Measurements from ENCODE around the gene JAK2.
A peak's percentile ranks its signal among the peaks of the same experiment; 100 is the strongest.

The JAK2 gene

DNA sequence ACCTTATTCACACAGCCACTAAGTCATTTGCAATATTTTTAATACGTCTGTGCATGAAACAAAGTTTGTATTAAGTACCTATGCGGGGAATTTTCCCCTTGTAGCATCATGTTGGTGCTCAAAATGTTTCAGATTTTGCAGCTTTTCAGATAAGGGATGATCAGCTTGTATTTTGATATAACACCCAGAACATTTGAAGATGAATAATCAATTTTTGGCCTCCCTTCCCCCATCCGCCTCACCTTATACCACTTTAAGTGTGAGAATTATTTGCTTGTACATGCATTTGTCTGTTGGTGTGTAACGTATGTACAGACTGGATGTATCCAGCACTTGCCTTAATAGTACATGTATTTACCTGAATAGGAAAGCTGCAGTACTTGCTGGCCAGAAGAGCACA lies 1.7 kb downstream of the JAK2 start:
- H3K4me3 ChIP-seq (ENCODE audit: low read length), result no peak overlapping the region
- DNase-seq (ENCODE audit: low read depth), result no peak
- TF ChIP-seq, protein P1, sequence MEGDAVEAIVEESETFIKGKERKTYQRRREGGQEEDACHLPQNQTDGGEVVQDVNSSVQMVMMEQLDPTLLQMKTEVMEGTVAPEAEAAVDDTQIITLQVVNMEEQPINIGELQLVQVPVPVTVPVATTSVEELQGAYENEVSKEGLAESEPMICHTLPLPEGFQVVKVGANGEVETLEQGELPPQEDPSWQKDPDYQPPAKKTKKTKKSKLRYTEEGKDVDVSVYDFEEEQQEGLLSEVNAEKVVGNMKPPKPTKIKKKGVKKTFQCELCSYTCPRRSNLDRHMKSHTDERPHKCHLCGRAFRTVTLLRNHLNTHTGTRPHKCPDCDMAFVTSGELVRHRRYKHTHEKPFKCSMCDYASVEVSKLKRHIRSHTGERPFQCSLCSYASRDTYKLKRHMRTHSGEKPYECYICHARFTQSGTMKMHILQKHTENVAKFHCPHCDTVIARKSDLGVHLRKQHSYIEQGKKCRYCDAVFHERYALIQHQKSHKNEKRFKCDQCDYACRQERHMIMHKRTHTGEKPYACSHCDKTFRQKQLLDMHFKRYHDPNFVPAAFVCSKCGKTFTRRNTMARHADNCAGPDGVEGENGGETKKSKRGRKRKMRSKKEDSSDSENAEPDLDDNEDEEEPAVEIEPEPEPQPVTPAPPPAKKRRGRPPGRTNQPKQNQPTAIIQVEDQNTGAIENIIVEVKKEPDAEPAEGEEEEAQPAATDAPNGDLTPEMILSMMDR (conservative IDR thresholded peaks at IDR 0.05; ENCODE audit: low read depth, low read length), result no peak

DNA sequence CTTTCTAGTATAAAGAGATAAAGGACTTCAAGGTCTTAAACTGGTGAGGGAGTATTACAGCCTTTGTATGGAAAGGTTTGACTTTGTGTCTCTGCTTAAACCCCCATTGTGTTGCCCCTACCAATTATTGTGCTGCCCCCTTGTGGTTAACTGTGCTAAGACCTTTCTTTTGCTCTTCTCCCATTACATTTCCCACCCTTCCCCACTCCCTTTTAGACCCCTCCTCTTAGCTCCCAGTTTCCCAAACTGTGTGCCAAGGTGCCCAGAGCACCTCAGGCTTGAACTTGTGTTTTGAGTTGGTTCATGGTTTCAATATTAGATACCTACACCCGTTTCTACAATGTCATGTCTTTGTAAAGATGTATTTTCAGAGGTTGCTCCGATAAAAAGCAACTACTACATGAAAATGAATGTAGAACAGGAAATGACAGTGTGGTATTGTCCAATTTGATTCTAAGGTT lies 2.9 kb downstream of the JAK2 start:
- no peak for DNase-seq (ENCODE audit: low read depth)
- no peak overlapping the region for H3K4me3 ChIP-seq (ENCODE audit: low read length)
- TF ChIP-seq, protein P1 (conservative IDR thresholded peaks at IDR 0.05; ENCODE audit: low read depth, low read length), result peak; percentile 82

DNA sequence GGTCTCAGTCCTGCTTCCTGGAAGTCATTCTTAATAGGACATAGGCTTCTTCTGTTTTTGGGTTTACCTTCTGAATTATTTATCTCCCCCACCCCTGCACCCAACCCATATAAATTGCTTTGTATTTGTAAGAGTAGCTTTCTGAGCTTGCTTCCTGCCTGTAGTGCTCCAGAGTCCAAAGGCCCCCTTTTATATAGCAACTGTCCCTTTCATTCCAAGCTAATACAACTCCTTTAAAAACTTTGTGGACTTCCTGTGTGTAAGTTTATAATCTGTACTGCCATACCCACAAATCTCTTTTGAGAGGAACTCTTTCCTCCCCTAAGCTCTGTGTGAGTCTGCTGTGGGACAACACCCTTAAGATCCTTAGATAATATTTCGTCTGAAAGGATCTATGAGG lies 7.8 kb downstream of the JAK2 start:
- no peak overlapping the region for H3K4me3 ChIP-seq (ENCODE audit: low read length)
- TF ChIP-seq, protein P1 (conservative IDR thresholded peaks at IDR 0.05; ENCODE audit: low read depth, low read length), result no peak
- DNase-seq (ENCODE audit: low read depth), result no peak

DNA sequence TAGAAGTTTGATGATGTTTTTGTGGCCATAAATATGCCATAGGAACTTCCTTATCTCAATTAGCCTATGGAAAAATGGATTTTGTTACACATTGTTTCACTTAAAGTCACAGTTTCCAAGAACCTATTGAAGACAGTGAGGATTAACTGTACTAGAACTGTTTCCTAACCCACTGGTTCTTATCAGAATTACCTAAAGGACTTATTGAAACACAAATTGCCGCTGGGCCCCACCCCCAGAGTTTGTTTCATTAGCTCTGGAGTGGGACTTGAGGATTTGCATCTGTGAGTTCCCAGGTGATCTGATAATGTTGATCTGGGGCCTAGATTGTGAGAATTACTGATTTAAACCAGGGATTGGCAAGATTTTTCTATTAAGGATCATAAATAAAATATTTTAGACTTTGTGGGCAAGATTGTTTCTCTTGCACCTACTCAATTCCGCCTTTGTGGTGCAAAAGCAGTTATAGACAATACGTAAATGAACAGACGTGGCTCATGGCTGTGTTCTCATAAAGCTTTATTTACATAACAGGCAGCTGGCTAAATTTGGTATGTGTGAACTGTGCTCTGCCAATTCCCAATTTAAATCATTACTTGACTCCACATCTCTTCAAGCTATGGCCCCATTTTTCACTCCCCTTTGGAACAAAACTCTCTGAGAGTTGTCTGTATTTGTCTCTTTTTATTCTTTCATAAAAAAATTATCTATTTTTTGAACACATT lies 9.3 kb downstream of the JAK2 start:
- DNase-seq (ENCODE audit: low read depth), result no peak
- H3K4me3 ChIP-seq (ENCODE audit: low read length), result no peak overlapping the region
- TF ChIP-seq, protein P1 (conservative IDR thresholded peaks at IDR 0.05; ENCODE audit: low read depth, low read length), result no peak

DNA sequence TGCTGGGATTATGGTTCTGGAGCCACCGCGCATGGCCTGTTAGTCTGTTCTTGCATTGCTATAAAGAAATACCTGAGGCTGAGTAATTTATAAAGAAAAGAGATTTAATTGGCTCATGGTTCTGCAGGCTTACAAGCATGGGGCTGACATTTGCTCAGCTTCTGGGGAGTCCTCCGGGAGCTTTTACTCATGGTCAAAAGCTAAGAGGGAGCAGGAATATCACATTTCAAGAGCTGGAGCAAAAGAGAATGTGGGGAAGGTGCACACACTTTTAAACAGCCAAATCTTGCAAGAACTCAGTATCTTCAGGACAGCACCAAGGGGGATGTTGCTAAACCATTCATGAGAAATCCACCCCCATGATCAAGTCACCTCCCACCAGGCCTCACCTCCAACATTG lies 12.1 kb downstream of the JAK2 start:
- TF ChIP-seq, protein P1 (conservative IDR thresholded peaks at IDR 0.05; ENCODE audit: low read depth, low read length), result no peak
- no peak for DNase-seq (ENCODE audit: low read depth)
- no peak overlapping the region for H3K4me3 ChIP-seq (ENCODE audit: low read length)

DNA sequence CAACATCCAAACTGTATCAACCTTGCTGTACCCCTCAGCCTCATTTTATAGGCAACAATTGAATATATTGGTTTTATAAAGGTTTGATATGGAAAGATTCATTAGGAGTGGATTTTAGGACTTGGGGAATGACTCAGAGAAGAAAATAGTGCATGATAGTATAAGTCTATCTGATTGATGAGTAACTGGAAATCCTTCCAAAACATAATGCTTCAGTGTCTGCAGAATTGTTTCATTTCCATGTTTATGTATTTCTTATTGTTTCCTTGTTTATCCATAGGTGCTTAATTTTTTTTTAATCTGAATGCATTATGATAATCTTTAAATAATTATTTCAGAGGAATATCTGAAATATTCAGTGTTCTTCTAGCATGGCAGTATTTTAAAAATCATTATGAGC lies 12.6 kb downstream of the JAK2 start:
- H3K4me3 ChIP-seq (ENCODE audit: low read length), result no peak overlapping the region
- TF ChIP-seq, protein P1 (conservative IDR thresholded peaks at IDR 0.05; ENCODE audit: low read depth, low read length), result no peak
- no peak for DNase-seq (ENCODE audit: low read depth)

DNA sequence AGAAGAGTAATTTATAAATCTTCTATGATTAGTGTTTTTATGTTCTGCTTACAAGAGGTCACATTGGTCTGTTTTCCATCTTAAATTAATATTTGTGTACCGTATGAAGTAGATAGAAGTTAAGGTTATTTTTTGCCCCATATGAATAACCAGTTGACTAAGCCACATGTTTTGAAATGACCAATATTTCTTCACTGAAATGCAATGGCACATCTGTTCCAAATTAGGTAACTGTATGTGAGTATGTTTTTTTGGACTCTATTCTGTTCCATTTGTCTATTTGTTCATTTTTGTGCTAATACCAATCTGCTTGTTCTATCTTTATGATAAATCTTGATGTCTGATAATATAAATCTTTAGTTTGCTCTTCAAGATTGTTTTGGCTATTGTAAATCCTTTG lies 17.7 kb downstream of the JAK2 start:
- no peak for DNase-seq (ENCODE audit: low read depth)
- TF ChIP-seq, protein P1 (conservative IDR thresholded peaks at IDR 0.05; ENCODE audit: low read depth, low read length), result no peak
- no peak overlapping the region for H3K4me3 ChIP-seq (ENCODE audit: low read length)

All from retinal pigment epithelial cell (primary cell).